Measurements from ENCODE around the gene PCK1.

- TF ChIP-seq CTCF (IDR thresholded peaks at IDR 0.05) (no peak), POLR2A (IDR thresholded peaks at IDR 0.05) (no peak), EP300 (IDR thresholded peaks at IDR 0.05) (no peak)
Measured at GRCh38 chr20:57586943-57587277, 26.0 kb downstream of the PCK1 start.

Data from tibial nerve (tissue), 4 donors.